Trophoblast cell (in vitro differentiated cells and primary cell): ENCODE measurements around the gene ATF6.

Experiments
- DNase-seq, 2 donors: peaks; one replicate each; pipeline ENCODE4 v3.0.0-alpha.2; 2016
- H2AFZ ChIP-seq: 2 replicates; pipeline ENCODE4 v1.6.1; 2013; ENCODE audit warnings: low read length, moderate library complexity, mild to moderate bottlenecking; ENCODE audit not compliant: insufficient read depth, poor library complexity
- H2AK5ac ChIP-seq: 2 replicates; pipeline ENCODE4 v1.6.1; 2013; ENCODE audit warnings: mild to moderate bottlenecking, low read length
- H2BK120ac ChIP-seq: 2 replicates; pipeline ENCODE4 v1.6.1; 2013; ENCODE audit warnings: low read length, mild to moderate bottlenecking, moderate library complexity; ENCODE audit not compliant: insufficient read depth, poor library complexity
- H2BK12ac ChIP-seq: 2 replicates; pipeline ENCODE4 v1.6.1; 2013; ENCODE audit warnings: mild to moderate bottlenecking, low read length, moderate library complexity
- H2BK5ac ChIP-seq: 2 replicates; pipeline ENCODE4 v1.6.1; 2013; ENCODE audit warnings: low read length, low read depth, moderate library complexity, mild to moderate bottlenecking; ENCODE audit not compliant: poor library complexity
- H3K14ac ChIP-seq: 2 replicates; pipeline ENCODE4 v1.6.1; 2013; ENCODE audit warnings: mild to moderate bottlenecking, low read length
- H3K18ac ChIP-seq: 2 replicates; pipeline ENCODE4 v1.6.1; 2013; ENCODE audit warnings: mild to moderate bottlenecking, low read length
- H3K23ac ChIP-seq: 2 replicates; pipeline ENCODE4 v1.6.1; 2013; ENCODE audit warnings: low read length
- H3K27ac ChIP-seq: 2 replicates; pipeline ENCODE4 v1.5.1; 2013; ENCODE audit warnings: low read depth, mild to moderate bottlenecking, inconsistent platforms, low read length, moderate library complexity
- H3K27me3 ChIP-seq: 2 replicates; pipeline ENCODE4 v1.6.1; 2013; ENCODE audit warnings: inconsistent platforms, mild to moderate bottlenecking, low read length, moderate library complexity; ENCODE audit not compliant: insufficient read depth
- H3K36me3 ChIP-seq, 2 experiments: 1 replicate in 1 of 2; 2 replicates in 1 of 2; pipeline ENCODE4 v1.6.1; 2013; ENCODE audit warnings: low read length in 2 of 2, mild to moderate bottlenecking in 2 of 2, moderate library complexity in 1 of 2; ENCODE audit not compliant: insufficient read depth in 2 of 2, control insufficient read depth in 1 of 2
- H3K4ac ChIP-seq: 2 replicates; pipeline ENCODE4 v1.6.1; 2013; ENCODE audit warnings: low read depth, mild to moderate bottlenecking, low read length, moderate library complexity
- H3K4me1 ChIP-seq, 2 experiments: 1 replicate in 1 of 2; 2 replicates in 1 of 2; pipeline ENCODE4 v1.6.1; 2013; ENCODE audit warnings: low read length in 2 of 2, mild to moderate bottlenecking in 2 of 2, moderate library complexity in 1 of 2; ENCODE audit not compliant: insufficient read depth in 2 of 2, control insufficient read depth in 1 of 2
- H3K4me2 ChIP-seq: 2 replicates; pipeline ENCODE4 v1.6.1; 2013; ENCODE audit warnings: inconsistent platforms, mild to moderate bottlenecking, low read length, moderate library complexity
- H3K4me3 ChIP-seq: 2 replicates; pipeline ENCODE4 v1.5.1; 2013; ENCODE audit warnings: mild to moderate bottlenecking, low read depth, low read length, inconsistent platforms
- H3K79me1 ChIP-seq: one replicate; pipeline ENCODE4 v1.6.1; 2013; ENCODE audit warnings: low read length
- H3K79me2 ChIP-seq: 2 replicates; pipeline ENCODE4 v1.6.1; 2013; ENCODE audit warnings: low read length, mild to moderate bottlenecking; ENCODE audit not compliant: control insufficient read depth, insufficient read depth, poor library complexity
- H3K9ac ChIP-seq: 2 replicates; pipeline ENCODE4 v1.6.1; 2013; ENCODE audit warnings: mild to moderate bottlenecking, low read length
- H3K9me3 ChIP-seq: 2 replicates; pipeline ENCODE4 v1.6.1; 2013; ENCODE audit warnings: low read depth, mild to moderate bottlenecking, control low read depth, inconsistent platforms, low read length; ENCODE audit not compliant: insufficient read depth
- H4K12ac ChIP-seq: 2 replicates; pipeline ENCODE4 v1.6.1; 2013; ENCODE audit warnings: low read depth, mild to moderate bottlenecking, low read length, moderate library complexity
- H4K8ac ChIP-seq: 2 replicates; pipeline ENCODE4 v1.6.1; 2013; ENCODE audit warnings: low read depth, mild to moderate bottlenecking, low read length, moderate library complexity
- H4K91ac ChIP-seq: one replicate; pipeline ENCODE4 v1.6.1; 2013; ENCODE audit warnings: low read depth, mild to moderate bottlenecking, low read length, moderate library complexity
- WGBS: extraction: QIAGEN DNeasy Blood & Tissue Kit; methylation state at CpG from one replicate; pipeline ENCODE4 v1.1.7; 2013; ENCODE audit warnings: missing lambda C conversion rate; ENCODE audit not compliant: insufficient read length, insufficient coverage; ENCODE audit errors: extremely low coverage; 5-methylcytosine and 5-hydroxymethylcytosine counted together

The ATF6 gene

DNA sequence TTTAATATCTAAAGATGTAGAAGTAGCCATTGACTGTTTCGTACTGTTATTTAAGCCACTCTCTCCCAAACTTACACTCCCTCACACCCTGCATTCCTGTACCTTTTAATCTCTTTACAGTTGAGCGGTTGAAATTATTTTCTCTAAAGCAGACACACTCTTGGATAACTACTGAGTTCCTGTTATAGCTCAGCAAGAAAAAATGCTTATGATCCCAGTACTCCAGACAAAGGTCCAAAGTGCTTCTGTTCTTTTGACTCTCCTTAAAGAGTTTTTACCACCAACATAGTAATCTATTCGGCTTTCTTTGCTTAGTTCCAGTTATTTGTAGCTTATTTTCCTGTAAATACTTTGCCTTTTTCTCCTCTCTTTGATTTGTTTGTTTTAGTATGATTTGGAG lies 100.1 kb downstream of the ATF6 start:
- Histone ChIP-seq H3K14ac (no peak overlapping the region), H3K79me2 (no peaks in the 10 kb centered on the region), H2BK5ac (no peak overlapping the region), H2AFZ (no peak overlapping the region), H3K79me1 (no peaks in the 10 kb centered on the region), H3K27me3 (no peaks in the 10 kb centered on the region), H3K9me3 (no peaks in the 10 kb centered on the region), H3K27ac (no peak overlapping the region), H4K91ac (no peak overlapping the region), H2BK120ac (no peak overlapping the region), H3K4me1 (no peaks in the 10 kb centered on the region), H2BK12ac (no peak overlapping the region), H3K4ac (no peak overlapping the region), H3K4me3 (no peak overlapping the region), H3K9ac (no peak overlapping the region), H3K23ac (no peak overlapping the region), H4K12ac (no peak overlapping the region), H2AK5ac (no peak overlapping the region), H3K18ac (no peak overlapping the region), H3K4me2 (no peak overlapping the region), H3K36me3 (no peaks in the 10 kb centered on the region), H4K8ac (no peak overlapping the region)
- no CpG with 5 or more reads among the region's 3 CpGs for WGBS
- DNase-seq, result no peak

DNA sequence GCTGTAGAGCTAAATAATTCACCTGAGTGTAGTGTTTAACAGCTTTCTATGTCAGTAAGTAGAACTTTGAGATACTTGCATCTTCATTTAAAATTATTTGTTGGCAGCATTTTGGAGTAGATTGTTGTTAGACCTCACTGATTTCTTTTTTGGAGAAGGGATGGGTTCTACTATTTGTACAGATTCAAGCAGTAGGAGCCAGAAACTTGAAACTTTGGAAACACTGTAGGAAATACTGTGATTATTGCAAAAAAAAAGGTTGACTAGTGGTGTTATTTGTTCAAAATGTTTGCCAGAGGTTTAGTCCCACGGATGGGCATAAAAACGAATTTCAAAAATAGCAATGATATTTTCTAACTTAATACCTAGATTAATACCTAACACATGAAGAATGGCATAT lies 102.7 kb downstream of the ATF6 start:
- Histone ChIP-seq H3K18ac (no peak overlapping the region), H4K91ac (no peak overlapping the region), H3K4me3 (no peak overlapping the region), H2BK12ac (no peak overlapping the region), H3K79me2 (no peaks in the 10 kb centered on the region), H3K27ac (no peak overlapping the region), H4K8ac (no peak overlapping the region), H3K4me2 (no peak overlapping the region), H3K4ac (no peak overlapping the region), H3K27me3 (no peaks in the 10 kb centered on the region), H3K23ac (no peak overlapping the region), H2BK5ac (no peak overlapping the region), H3K4me1 (no peaks in the 10 kb centered on the region), H3K9me3 (no peaks in the 10 kb centered on the region), H3K36me3 (no peaks in the 10 kb centered on the region), H2BK120ac (no peak overlapping the region), H4K12ac (no peak overlapping the region), H3K79me1 (no peaks in the 10 kb centered on the region), H3K14ac (no peak overlapping the region), H2AK5ac (no peak overlapping the region), H3K9ac (no peak overlapping the region), H2AFZ (no peak overlapping the region)
- no CpG with 5 or more reads among the region's 2 CpGs for WGBS
- no peak for DNase-seq

- Histone ChIP-seq H3K23ac (no peak overlapping the region), H3K14ac (no peak overlapping the region), H2BK120ac (no peak overlapping the region), H4K12ac (no peak overlapping the region), H3K27ac (no peak overlapping the region), H2AFZ (no peak overlapping the region), H3K4me1 (no peaks in the 10 kb centered on the region), H4K91ac (no peak overlapping the region), H3K9me3 (no peaks in the 10 kb centered on the region), H3K4me2 (no peak overlapping the region), H2BK12ac (no peak overlapping the region), H3K79me1 (no peaks in the 10 kb centered on the region), H3K4ac (no peak overlapping the region), H3K9ac (no peak overlapping the region), H3K4me3 (no peak overlapping the region), H3K36me3 (no peaks in the 10 kb centered on the region), H2BK5ac (no peak overlapping the region), H3K18ac (no peak overlapping the region), H4K8ac (no peak overlapping the region), H2AK5ac (no peak overlapping the region), H3K79me2 (no peaks in the 10 kb centered on the region), H3K27me3 (no peaks in the 10 kb centered on the region)
- DNase-seq, result no peak
Observed at GRCh38 chr1:161869291-161869690, 103.2 kb downstream of the ATF6 start.

GRCh38 chr1:161872506-161872905 lies 106.4 kb downstream of the ATF6 start:
- H3K4me2 ChIP-seq, result no peak overlapping the region
- H2BK5ac ChIP-seq, result no peak overlapping the region
- no CpG with 5 or more reads among the region's 2 CpGs for WGBS
- H3K23ac ChIP-seq, result no peak overlapping the region
- no peak overlapping the region for H3K4ac ChIP-seq
- no peaks in the 10 kb centered on the region for H3K36me3 ChIP-seq
- H2BK120ac ChIP-seq, result no peak overlapping the region
- no peaks in the 10 kb centered on the region for H3K79me1 ChIP-seq
- no peaks in the 10 kb centered on the region for H3K4me1 ChIP-seq
- no peak for DNase-seq
- no peak overlapping the region for H3K14ac ChIP-seq
- H3K79me2 ChIP-seq, result no peaks in the 10 kb centered on the region
- no peak overlapping the region for H4K91ac ChIP-seq
- no peak overlapping the region for H3K18ac ChIP-seq
- H3K27me3 ChIP-seq, result no peaks in the 10 kb centered on the region
- H2AK5ac ChIP-seq, result no peak overlapping the region
- no peak overlapping the region for H2AFZ ChIP-seq
- H3K27ac ChIP-seq, result no peak overlapping the region
- no peak overlapping the region for H3K9ac ChIP-seq
- H4K12ac ChIP-seq, result no peak overlapping the region
- no peak overlapping the region for H4K8ac ChIP-seq
- H3K9me3 ChIP-seq, result no peaks in the 10 kb centered on the region
- no peak overlapping the region for H2BK12ac ChIP-seq
- no peak overlapping the region for H3K4me3 ChIP-seq

DNA sequence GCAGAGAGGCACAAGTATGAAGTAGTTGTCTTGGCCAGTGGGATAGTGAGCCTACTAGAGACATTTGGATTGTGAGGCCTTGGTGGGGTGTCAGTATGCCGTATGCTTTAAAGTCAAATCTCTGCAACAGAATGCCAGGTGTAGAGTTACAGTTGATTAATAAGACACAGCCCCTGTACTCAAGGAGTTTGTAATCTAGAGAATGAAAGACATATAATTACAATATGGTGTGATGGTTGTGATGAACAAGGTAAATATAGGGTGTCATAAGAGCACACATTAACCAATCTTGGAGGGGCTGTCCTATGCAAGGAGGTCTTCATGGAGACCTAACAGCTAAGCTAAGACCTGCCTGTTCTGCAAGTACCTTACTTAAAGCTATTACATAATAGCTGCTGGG lies 113.1 kb downstream of the ATF6 start:
- no peak overlapping the region for H4K91ac ChIP-seq
- H3K4me2 ChIP-seq, result no peak overlapping the region
- WGBS, result no CpG with 5 or more reads among the region's 1 CpG
- no peaks in the 10 kb centered on the region for H3K9me3 ChIP-seq
- no peak overlapping the region for H3K23ac ChIP-seq
- no peak overlapping the region for H3K18ac ChIP-seq
- H3K27me3 ChIP-seq, result no peaks in the 10 kb centered on the region
- H3K79me2 ChIP-seq, result no peaks in the 10 kb centered on the region
- H4K12ac ChIP-seq, result no peak overlapping the region
- no peak for DNase-seq
- H2BK120ac ChIP-seq, result no peak overlapping the region
- no peaks in the 10 kb centered on the region for H3K4me1 ChIP-seq
- no peak overlapping the region for H3K4ac ChIP-seq
- no peak overlapping the region for H3K4me3 ChIP-seq
- no peak overlapping the region for H3K9ac ChIP-seq
- no peak overlapping the region for H3K14ac ChIP-seq
- no peak overlapping the region for H2AFZ ChIP-seq
- no peaks in the 10 kb centered on the region for H3K36me3 ChIP-seq
- H4K8ac ChIP-seq, result no peak overlapping the region
- no peak overlapping the region for H2BK12ac ChIP-seq
- H3K27ac ChIP-seq, result no peak overlapping the region
- no peaks in the 10 kb centered on the region for H3K79me1 ChIP-seq
- H2AK5ac ChIP-seq, result no peak overlapping the region
- H2BK5ac ChIP-seq, result no peak overlapping the region
